ENCODE data around the gene ICA1L. TPM values are rescaled to one million over a fixed set of nuclear protein-coding genes. Genes with fewer than 3 reads are reported as not detected.

The ICA1L gene
- total and polyA plus RNA-seq, 2 of the 13 experiments (the other 11 are each of a cell fraction or from before 2014, with no cell fraction given): 1.5 to 2.4 TPM

- TF ChIP-seq FOSL1 (CRISPR knock-in tag; IDR thresholded peaks at IDR 0.05; ENCODE audit: borderline replicate concordance) (no peak), CEBPB (IDR thresholded peaks at IDR 0.05; ENCODE audit: borderline replicate concordance, low read depth, low read length) (no peak), MLX (CRISPR knock-in tag; IDR thresholded peaks at IDR 0.05) (0 out of 2 replicates have a peak, but pooled peaks have one; percentile 44), SSRP1 (CRISPR knock-in tag; IDR thresholded peaks at IDR 0.05) (no peak), REL (CRISPR knock-in tag; conservative IDR thresholded peaks at IDR 0.05) (no peak), KLF16 (CRISPR knock-in tag; IDR thresholded peaks at IDR 0.05) (0 out of 4 replicates have a peak, but pooled peaks of 1 of the 2 experiments have one; percentile 40), ZNF761 (CRISPR knock-in tag; conservative IDR thresholded peaks at IDR 0.05) (no peak), MATR3 (CRISPR knock-in tag; IDR thresholded peaks at IDR 0.05) (no peak), THRA (CRISPR knock-in tag; IDR thresholded peaks at IDR 0.05; ENCODE audit: borderline replicate concordance) (peak; percentile 13; the same call in 1 of the 2 replicates), MEF2D (CRISPR knock-in tag; IDR thresholded peaks at IDR 0.05) (0 out of 2 replicates have a peak, but pooled peaks have one; percentile 16), ZFP41 (CRISPR knock-in tag; IDR thresholded peaks at IDR 0.05; ENCODE audit: borderline replicate concordance) (no peak), IRF1 (CRISPR knock-in tag; IDR thresholded peaks at IDR 0.05; ENCODE audit: low read depth) (no peak), KLF9 (CRISPR knock-in tag; IDR thresholded peaks at IDR 0.05; ENCODE audit: low read depth) (no peak), MAFK (conservative IDR thresholded peaks at IDR 0.05 in 1 of 2, IDR thresholded peaks at IDR 0.05 in 1 of 2; ENCODE audit: low read length in 2 of 2) (0 out of 4 replicates have a peak, but pooled peaks of 1 of the 2 experiments have one; percentile 2), ZMYM4 (CRISPR knock-in tag; IDR thresholded peaks at IDR 0.05) (peak; percentile 79)
- TF ChIP-seq, protein P1, sequence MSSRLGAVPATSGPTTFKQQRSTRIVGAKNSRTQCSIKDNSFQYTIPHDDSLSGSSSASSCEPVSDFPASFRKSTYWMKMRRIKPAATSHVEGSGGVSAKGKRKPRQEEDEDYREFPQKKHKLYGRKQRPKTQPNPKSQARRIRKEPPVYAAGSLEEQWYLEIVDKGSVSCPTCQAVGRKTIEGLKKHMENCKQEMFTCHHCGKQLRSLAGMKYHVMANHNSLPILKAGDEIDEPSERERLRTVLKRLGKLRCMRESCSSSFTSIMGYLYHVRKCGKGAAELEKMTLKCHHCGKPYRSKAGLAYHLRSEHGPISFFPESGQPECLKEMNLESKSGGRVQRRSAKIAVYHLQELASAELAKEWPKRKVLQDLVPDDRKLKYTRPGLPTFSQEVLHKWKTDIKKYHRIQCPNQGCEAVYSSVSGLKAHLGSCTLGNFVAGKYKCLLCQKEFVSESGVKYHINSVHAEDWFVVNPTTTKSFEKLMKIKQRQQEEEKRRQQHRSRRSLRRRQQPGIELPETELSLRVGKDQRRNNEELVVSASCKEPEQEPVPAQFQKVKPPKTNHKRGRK (CRISPR knock-in tag; IDR thresholded peaks at IDR 0.05): no peak
- TF ChIP-seq, protein P2, sequence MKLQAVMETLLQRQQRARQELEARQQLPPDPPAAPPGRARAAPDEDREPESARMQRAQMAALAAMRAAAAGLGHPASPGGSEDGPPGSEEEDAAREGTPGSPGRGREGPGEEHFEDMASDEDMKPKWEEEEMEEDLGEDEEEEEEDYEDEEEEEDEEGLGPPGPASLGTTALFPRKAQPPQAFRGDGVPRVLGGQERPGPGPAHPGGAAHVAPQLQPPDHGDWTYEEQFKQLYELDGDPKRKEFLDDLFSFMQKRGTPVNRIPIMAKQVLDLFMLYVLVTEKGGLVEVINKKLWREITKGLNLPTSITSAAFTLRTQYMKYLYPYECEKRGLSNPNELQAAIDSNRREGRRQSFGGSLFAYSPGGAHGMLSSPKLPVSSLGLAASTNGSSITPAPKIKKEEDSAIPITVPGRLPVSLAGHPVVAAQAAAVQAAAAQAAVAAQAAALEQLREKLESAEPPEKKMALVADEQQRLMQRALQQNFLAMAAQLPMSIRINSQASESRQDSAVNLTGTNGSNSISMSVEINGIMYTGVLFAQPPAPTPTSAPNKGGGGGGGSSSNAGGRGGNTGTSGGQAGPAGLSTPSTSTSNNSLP (IDR thresholded peaks at IDR 0.05; ENCODE audit: low read depth, low read length): peak; percentile 17; the same call in 1 of the 2 replicates
- TF ChIP-seq, protein P3, sequence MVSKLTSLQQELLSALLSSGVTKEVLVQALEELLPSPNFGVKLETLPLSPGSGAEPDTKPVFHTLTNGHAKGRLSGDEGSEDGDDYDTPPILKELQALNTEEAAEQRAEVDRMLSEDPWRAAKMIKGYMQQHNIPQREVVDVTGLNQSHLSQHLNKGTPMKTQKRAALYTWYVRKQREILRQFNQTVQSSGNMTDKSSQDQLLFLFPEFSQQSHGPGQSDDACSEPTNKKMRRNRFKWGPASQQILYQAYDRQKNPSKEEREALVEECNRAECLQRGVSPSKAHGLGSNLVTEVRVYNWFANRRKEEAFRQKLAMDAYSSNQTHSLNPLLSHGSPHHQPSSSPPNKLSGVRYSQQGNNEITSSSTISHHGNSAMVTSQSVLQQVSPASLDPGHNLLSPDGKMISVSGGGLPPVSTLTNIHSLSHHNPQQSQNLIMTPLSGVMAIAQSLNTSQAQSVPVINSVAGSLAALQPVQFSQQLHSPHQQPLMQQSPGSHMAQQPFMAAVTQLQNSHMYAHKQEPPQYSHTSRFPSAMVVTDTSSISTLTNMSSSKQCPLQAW (CRISPR knock-in tag; IDR thresholded peaks at IDR 0.05): peak; percentile 53; the same call in 1 of the 2 replicates
- TF ChIP-seq, protein P4, sequence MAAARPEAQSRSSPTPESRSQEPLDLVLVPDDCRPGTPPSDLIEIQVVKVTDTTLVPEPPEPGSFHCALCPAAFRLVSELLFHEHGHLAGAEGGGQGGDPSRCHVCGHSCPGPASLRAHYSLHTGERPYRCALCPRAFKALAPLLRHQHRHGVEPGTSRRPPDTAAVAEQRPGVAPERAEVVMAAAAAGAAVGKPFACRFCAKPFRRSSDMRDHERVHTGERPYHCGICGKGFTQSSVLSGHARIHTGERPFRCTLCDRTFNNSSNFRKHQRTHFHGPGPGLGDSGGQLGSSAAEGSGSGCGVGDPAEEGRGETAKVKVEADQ (CRISPR knock-in tag; IDR thresholded peaks at IDR 0.05; ENCODE audit: borderline replicate concordance): no peak
Measured at GRCh38 chr2:202831242-202832220, 40.0 kb downstream of the ICA1L start (continued).

Data from HepG2 (cell line).